Frontal cortex (tissue), 4 donors: ENCODE data around the gene CHRNA10. TPM values are rescaled to one million over a fixed set of nuclear protein-coding genes. Genes with fewer than 3 reads are reported as not detected.
"Not testable (repeated sequence)": the region's sequence is repeated elsewhere in the genome, so short reads cannot be mapped to it uniquely, and the experiment has no call there.

Experiments used
- DNase-seq, 2 donors: peaks; one replicate each; pipeline ENCODE4 v3.0.0; 2012; ENCODE audit warnings: low spot score in 2 of 2
- FAIRE-seq: peaks from 2 replicates; lab custom pipeline; 2012; peaks lifted over from hg19 to GRCh38; lab: Jason Lieb, UNC
- total RNA-seq: library from RNA; depleted of rRNA; stranded (reverse); fragments of >200 nt; gene quantifications from one replicate; pipeline ENCODE4 v1.2.3, GENCODE V29; 2014
- donor health status: control.
- donor health status: control.
- donor health status: control.

Gene CHRNA10
- total RNA-seq, 1 donor from 2014 or later: 0.41 TPM

- DNase-seq (no peak), FAIRE-seq (no peak)
Measured at GRCh38 chr11:3666023-3666530, 5.1 kb downstream of the CHRNA10 start.

- FAIRE-seq (no peak), DNase-seq (no peak)
Measured at GRCh38 chr11:3665336-3666022, 5.7 kb downstream of the CHRNA10 start.

DNA sequence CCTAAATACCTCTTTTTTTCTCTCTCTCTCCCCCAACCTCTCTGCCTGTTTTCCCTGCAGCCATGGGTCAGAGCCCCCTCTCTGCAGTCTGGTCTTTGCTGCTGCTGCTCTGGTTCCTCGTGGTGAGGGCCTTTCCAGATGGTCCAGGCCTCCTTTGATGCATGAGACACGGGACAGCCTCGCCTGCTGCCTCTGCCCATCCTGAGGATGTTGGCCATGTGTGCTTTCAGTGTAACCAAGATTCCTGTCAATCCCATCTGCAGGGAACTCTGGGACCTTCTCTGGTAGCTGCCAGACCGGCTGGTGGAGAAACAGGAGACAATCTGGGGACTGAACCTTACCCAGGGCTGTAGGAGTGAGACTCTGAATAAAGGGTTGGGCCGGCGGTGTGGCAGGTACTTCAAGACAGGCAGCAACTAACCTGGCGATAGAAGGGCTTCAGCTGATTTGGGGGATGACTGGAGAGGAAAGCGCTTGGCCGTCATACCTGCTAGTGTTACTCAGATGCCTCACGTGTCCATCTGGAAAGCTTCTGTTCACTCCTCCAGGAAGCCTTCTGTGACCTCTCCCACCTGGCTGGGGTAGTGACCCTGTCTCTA lies 7.1 kb downstream of the CHRNA10 start:
- no peak for DNase-seq
- FAIRE-seq: no peak

GRCh38 chr11:3662856-3663255 lies 8.3 kb downstream of the CHRNA10 start:
- FAIRE-seq: no peak

DNA sequence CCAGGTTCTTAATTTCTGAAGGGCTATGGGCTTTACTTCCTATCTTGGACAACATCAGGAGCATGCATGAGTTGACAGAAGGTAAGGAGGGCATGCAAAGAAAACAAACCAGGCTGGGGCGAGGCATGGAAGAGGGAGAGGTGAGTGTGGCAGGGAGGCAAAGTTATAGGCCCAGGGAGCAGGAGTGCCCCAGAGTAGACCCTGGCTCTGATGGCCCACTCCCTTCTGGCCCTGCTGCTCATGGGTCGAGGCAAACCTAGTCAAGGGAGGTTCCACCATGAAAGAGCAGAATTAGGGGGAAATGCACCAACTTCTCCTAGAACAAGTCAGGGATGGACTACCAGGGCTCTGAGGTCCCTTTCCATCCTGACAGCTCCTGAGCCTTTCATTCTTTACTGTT lies 10.2 kb downstream of the CHRNA10 start:
- FAIRE-seq (no peak), DNase-seq (no peak)

More at GRCh38 chr11:3662856-3663255, 8.3 kb downstream of the CHRNA10 start:
- no peak for DNase-seq

- DNase-seq: no peak
- FAIRE-seq: no peak
Measured at GRCh38 chr11:3659595-3660515, 11.3 kb downstream of the CHRNA10 start.

DNA sequence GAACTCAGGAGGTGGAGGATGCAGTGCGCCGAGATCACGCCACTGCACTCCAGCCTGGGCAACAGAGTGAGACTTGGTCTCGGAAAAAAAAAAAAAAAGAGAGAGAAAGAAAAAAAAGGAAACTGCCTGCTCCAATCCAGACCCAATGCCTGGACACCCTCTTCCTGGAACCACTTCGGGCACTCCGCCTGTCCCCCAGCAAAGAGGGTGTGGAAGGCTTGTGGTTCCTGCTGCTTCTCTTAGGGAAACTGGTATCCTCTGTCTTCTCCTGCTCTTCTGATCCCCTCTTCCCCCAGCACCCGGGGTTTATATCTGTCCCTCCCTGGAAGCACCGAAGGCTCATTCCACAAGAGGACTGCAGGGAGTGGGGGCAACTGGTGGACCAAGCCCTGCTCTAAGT lies 12.9 kb downstream of the CHRNA10 start:
- no peak for FAIRE-seq
- DNase-seq: no peak

- not testable (repeated sequence) for DNase-seq, FAIRE-seq
Measured at GRCh38 chr11:3657331-3657730, 13.9 kb downstream of the CHRNA10 start.

- DNase-seq (no peak), FAIRE-seq (no peak)
Measured at GRCh38 chr11:3655547-3655946, 15.6 kb downstream of the CHRNA10 start.

DNA sequence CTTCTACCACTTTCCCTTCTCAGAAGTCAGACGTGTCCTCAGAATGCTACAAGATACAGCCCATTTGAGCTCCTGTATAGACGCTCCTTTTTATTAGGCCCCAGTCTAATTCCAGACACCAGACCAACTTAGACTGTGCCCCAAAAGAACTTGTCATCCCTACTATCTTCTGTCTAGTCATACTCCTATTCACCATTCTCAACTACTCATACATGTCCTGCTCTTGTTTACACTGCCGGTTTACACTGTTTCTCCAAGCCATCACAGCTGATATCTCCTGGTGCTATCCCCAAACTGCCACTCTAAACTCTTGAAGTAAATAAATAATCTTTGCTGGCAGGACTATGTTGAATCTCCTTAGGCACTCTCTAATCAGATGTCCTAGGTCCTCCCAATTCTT lies 18.7 kb downstream of the CHRNA10 start:
- not testable (repeated sequence) for DNase-seq, FAIRE-seq

DNA sequence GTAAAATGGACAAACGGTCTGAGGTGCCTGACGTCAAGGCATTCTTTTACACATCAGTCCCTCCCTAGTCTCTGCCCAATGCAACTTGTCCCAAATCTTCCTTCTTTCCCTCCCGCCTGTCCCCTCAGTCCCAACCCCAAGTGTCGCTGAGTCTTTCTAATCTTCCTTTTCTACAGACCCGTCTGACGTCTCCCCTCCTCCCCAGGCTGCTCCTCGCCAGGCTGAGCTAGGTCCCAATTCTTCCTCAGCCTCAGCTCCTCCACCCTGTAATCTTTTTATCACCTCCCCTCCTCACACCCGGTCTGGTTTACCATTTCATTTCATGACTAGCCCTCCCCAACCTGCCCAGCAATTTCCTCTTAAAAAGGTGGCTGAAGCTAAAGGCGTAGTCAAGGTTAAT lies 21.8 kb downstream of the CHRNA10 start:
- not testable (repeated sequence) for DNase-seq, FAIRE-seq

- FAIRE-seq, DNase-seq: not testable (repeated sequence)
Measured at GRCh38 chr11:3648843-3649242, 22.3 kb downstream of the CHRNA10 start.

- DNase-seq (no peak), FAIRE-seq (no peak)
Measured at GRCh38 chr11:3645552-3645951, 25.6 kb downstream of the CHRNA10 start.

GRCh38 chr11:3644817-3645235 lies 26.4 kb downstream of the CHRNA10 start, which contains the start of gene ART1:
ART1 (plus strand) TSS chr11:3645128; CDS start chr11:3659214, 14,086 bp downstream.
- DNase-seq (no peak), FAIRE-seq (no peak)

DNA sequence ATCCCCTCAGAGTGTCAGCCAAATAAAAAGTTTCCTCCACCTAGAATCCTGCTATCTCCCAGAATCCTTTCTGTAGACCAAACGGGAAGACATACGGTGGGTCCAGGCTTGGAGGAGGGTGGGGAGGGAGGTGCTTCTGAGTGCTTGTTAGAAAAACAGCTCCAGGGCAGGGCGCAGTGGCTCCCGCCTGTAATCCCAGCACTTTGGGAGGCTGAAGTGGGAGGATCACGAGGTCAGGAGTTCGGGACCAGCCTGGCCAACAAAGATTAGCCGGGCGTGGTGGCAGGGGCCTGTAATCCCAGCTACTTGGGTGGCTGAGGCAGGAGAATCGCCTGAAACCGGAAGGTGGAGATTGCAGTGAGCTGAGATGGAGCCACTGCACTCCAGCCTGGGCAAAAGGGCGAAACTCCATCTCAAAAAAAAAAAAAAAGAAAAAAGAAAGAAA lies 28.1 kb downstream of the CHRNA10 start:
- not testable (repeated sequence) for FAIRE-seq, DNase-seq

DNA sequence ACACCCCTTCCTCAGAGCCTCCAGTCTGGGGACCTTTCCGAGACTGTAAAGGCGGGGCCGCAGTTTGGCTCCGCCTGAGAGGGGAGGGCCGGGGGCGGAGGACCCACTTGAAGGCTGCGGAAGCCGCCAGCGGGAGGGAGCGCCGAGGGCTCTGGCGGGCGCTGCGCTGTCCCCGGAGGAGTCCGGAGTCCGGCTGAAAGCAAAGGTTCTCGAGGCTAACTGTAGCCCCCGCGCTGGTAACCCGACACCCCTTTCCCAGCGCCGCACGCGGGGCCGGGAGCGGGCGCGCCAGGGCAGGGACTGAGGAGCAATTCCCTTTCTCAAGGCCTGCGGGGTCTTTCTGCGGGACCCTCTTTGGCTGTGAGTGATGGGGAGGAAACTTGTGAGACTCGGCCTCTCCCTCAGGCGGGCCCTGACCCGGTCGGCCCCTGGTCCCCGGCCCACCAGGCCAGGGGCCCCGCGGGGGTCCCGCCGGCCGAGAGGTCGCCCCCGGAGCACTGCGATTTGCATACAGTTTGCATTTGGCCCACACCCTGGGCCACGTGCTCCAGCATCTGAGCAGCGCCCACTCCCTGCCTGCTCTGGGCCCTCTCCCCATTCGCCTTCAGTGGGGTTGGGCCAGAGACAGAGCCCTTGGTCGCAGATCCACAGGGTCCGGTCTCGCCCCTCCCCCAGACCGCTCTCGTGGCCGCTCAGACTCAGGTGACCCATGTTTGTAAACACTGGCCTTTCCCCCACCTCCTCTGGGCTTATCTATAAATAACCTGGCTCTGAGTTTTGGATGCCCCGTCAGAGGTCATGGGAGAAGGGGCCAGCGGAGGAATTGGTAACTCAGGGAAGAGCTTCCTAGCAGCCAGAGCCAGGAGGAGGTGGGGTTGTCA lies 28.9 kb downstream of the CHRNA10 start:
- FAIRE-seq: no peak
- DNase-seq: peak; percentile 46 to 79

DNA sequence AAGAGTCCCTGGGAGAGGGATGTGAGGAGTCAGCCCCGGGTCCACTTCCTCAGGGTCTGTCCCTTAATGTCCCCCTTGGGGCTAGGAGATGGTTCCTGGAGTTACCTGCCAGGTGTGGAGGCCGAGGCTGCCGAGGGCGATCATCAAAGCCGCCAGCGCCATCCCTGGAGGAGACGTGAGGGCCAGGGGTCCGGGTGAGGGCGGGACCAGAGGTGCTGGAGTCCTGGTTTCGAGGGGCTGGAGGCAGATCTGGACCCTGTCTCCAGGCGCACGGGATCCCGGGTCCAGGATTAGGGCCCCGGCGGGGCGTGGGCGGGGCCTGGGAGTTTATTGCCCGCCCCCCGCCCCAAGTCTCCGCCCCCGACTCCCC lies 29.5 kb downstream of the CHRNA10 start, which contains the start of gene ART5:
ART5 (minus strand) TSS at position 292 of the 370 bp plus-strand sequence; CDS start at position 162, 130 bp downstream.
- DNase-seq: no peak
- no peak for FAIRE-seq

DNA sequence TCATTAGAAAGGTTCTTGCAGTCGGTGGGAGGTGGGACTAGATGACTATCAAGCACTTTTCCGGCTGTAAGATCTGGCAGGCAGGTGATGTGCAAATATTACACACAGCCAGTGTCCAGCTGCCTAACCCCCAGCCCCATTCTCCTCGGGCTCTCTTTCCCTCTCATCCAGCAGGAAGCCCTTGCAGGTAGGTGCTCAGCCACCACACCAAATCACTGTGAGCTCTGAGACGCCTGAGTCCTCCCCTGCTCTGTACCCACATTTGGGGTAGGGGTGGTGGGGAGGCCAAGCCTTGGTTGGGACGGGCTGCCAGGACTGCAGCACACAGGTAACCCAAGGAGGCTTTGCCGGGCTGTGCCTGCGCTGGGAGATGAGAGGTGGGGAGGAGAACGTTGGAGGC lies 30.0 kb downstream of the CHRNA10 start:
- FAIRE-seq: no peak
- no peak for DNase-seq

DNA sequence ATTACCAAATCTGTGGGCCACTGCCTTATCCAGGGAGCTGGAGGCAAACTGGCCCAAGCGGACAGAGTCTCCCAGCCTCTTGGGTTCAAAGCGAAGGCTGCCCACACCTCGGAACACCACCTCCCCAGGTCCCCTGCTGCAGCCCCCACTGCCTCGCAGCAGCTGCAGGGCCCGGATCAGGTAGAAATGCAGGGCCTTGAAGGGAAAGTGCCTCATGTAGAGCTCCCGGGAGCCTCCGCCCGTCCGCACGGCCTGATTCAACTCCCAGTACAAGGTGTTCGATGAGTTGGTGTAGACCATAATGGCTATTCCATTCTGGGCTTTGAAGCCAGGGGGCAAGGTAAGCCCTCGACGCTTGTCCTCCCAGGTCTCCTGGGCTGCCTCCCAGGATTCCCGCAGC lies 31.3 kb downstream of the CHRNA10 start:
- no peak for FAIRE-seq
- no peak for DNase-seq
